Endodermal cell (in vitro differentiated cells): Measurements from ENCODE around the gene DAGLA. TPM values are rescaled to one million over a fixed set of nuclear protein-coding genes. Genes with fewer than 3 reads are reported as not detected.

Experiments
- DNase-seq: peaks from one replicate; pipeline ENCODE4 v3.0.0-alpha.2; 2017
- H3K27ac ChIP-seq: 2 replicates; pipeline ENCODE4 v1.5.1; 2013; ENCODE audit warnings: mild to moderate bottlenecking, low read depth, low read length, moderate library complexity
- H3K27me3 ChIP-seq: 2 replicates; pipeline ENCODE4 v1.6.1; 2013; ENCODE audit warnings: mild to moderate bottlenecking, low read length, moderate library complexity; ENCODE audit not compliant: insufficient read depth, control insufficient read depth, poor library complexity, severe bottlenecking
- H3K36me3 ChIP-seq: 2 replicates; pipeline ENCODE4 v1.7.0; 2013; ENCODE audit warnings: mild to moderate bottlenecking, low read length, moderate library complexity; ENCODE audit not compliant: control insufficient read depth, insufficient read depth
- H3K4me1 ChIP-seq: one replicate; pipeline ENCODE4 v1.7.0; 2013; ENCODE audit warnings: low read length; ENCODE audit not compliant: control insufficient read depth, insufficient read depth
- H3K4me3 ChIP-seq: 2 replicates; pipeline ENCODE4 v1.5.1; 2013; ENCODE audit warnings: mild to moderate bottlenecking, low read length, moderate library complexity
- H3K9ac ChIP-seq: 2 replicates; pipeline ENCODE4 v1.6.1; 2013; ENCODE audit warnings: mild to moderate bottlenecking, low read length, moderate library complexity; ENCODE audit not compliant: poor library complexity, severe bottlenecking; ENCODE audit errors: extremely low read depth
- H3K9me3 ChIP-seq: 2 replicates; pipeline ENCODE4 v1.6.1; 2013; ENCODE audit warnings: mild to moderate bottlenecking, low read length, moderate library complexity; ENCODE audit not compliant: control insufficient read depth
- H3K27ac Mint-ChIP-seq: 2 replicates; pipeline ENCODE4 v1.8.0; 2020; ENCODE audit warnings: mixed read lengths
- H3K27me3 Mint-ChIP-seq: 2 replicates; pipeline ENCODE4 v1.8.0; 2021; ENCODE audit warnings: mild to moderate bottlenecking, mixed read lengths; ENCODE audit not compliant: insufficient read depth
- H3K36me3 Mint-ChIP-seq: 2 replicates; pipeline ENCODE4 v1.8.0; 2020; ENCODE audit warnings: low read depth, mixed read lengths
- H3K4me1 Mint-ChIP-seq: 2 replicates; pipeline ENCODE4 v1.8.0; 2020; ENCODE audit warnings: mixed read lengths
- H3K4me3 Mint-ChIP-seq: 2 replicates; pipeline ENCODE4 v1.8.0; 2020; ENCODE audit warnings: mild to moderate bottlenecking, moderate library complexity, mixed read lengths
- H3K9me3 Mint-ChIP-seq: 2 replicates; pipeline ENCODE4 v1.8.0; 2020; ENCODE audit warnings: mild to moderate bottlenecking, mixed read lengths
- WGBS, 2 experiments: methylation state at CpG; one replicate each; pipeline versions ENCODE4 v1.1.5 to v1.1.7; 2013; ENCODE audit warnings: missing lambda C conversion rate in 2 of 2, mixed read lengths in 1 of 2; ENCODE audit not compliant: insufficient coverage in 1 of 2, insufficient read length in 1 of 2; 5-methylcytosine and 5-hydroxymethylcytosine counted together
- total RNA-seq, 2 donors: library from RNA; stranded (reverse); fragmentation: NEBNext Ultra II Directional in 1 of 2; extraction: Animal tissue kit (Norgen Biotek cat#: 25700) in 1 of 2; gene quantifications; 2 replicates in 1 of 2; 3 replicates in 1 of 2; pipeline ENCODE4 v1.2.1, GENCODE V29; 2021
- TF ChIP-seq, protein P1 (sequence below): fragments of 200-600 bp; sonication (generic); conservative IDR thresholded peaks from 2 replicates; pipeline ENCODE4 v1.5.0; 2021; ENCODE audit warnings: antibody characterized with exemption, mild to moderate bottlenecking

Gene DAGLA
- total RNA-seq, 2 donors from 2014 or later: 5.6 to 8.7 TPM

DNA sequence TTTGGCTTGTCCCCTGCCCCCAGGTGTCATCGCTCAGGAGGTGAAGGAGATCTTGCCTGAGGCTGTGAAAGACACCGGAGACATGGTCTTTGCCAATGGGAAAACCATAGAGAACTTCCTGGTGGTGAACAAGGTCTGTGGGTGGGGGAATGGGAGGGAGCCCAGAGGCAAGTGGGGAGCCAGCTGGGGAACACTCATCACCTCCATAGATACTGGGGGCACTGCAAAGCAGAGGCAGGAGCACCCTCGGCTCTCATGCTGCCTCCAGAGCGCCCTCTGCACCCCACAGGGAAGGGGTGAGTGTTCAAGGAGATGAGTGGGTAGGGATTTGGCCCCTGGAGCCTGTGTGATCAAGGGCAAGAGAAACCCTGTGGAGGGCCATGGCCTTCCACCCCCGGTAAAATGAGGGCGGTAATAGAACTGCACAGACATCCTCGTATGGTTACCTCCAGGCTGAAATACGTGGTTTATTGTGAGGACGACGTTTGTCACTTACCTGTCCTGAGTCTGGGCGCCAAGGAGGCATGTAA, 98.2 kb downstream of the DAGLA start:
- H3K4me3 ChIP-seq: no peak overlapping the region
- H3K27ac Mint-ChIP-seq: no peak overlapping the region
- no peak for DNase-seq
- 90 to 95% methylated on average over 7 to 11 of the region's 11 CpGs for WGBS, 2 experiments
- H3K4me3 Mint-ChIP-seq: no peak overlapping the region
- no peak overlapping the region for H3K27ac ChIP-seq
- H3K36me3 Mint-ChIP-seq: peaks cover 34% of the 10 kb centered on the region
- no peaks in the 10 kb centered on the region for H3K27me3 ChIP-seq
- H3K9ac ChIP-seq: no peak overlapping the region
- H3K27me3 Mint-ChIP-seq: no peaks in the 10 kb centered on the region
- H3K9me3 ChIP-seq: no peaks in the 10 kb centered on the region
- H3K36me3 ChIP-seq: peaks cover 19% of the 10 kb centered on the region
- H3K9me3 Mint-ChIP-seq: no peaks in the 10 kb centered on the region
- no peaks in the 10 kb centered on the region for H3K4me1 Mint-ChIP-seq
- TF ChIP-seq, protein P1, sequence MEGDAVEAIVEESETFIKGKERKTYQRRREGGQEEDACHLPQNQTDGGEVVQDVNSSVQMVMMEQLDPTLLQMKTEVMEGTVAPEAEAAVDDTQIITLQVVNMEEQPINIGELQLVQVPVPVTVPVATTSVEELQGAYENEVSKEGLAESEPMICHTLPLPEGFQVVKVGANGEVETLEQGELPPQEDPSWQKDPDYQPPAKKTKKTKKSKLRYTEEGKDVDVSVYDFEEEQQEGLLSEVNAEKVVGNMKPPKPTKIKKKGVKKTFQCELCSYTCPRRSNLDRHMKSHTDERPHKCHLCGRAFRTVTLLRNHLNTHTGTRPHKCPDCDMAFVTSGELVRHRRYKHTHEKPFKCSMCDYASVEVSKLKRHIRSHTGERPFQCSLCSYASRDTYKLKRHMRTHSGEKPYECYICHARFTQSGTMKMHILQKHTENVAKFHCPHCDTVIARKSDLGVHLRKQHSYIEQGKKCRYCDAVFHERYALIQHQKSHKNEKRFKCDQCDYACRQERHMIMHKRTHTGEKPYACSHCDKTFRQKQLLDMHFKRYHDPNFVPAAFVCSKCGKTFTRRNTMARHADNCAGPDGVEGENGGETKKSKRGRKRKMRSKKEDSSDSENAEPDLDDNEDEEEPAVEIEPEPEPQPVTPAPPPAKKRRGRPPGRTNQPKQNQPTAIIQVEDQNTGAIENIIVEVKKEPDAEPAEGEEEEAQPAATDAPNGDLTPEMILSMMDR: no peak
- H3K4me1 ChIP-seq: no peaks in the 10 kb centered on the region

DNA sequence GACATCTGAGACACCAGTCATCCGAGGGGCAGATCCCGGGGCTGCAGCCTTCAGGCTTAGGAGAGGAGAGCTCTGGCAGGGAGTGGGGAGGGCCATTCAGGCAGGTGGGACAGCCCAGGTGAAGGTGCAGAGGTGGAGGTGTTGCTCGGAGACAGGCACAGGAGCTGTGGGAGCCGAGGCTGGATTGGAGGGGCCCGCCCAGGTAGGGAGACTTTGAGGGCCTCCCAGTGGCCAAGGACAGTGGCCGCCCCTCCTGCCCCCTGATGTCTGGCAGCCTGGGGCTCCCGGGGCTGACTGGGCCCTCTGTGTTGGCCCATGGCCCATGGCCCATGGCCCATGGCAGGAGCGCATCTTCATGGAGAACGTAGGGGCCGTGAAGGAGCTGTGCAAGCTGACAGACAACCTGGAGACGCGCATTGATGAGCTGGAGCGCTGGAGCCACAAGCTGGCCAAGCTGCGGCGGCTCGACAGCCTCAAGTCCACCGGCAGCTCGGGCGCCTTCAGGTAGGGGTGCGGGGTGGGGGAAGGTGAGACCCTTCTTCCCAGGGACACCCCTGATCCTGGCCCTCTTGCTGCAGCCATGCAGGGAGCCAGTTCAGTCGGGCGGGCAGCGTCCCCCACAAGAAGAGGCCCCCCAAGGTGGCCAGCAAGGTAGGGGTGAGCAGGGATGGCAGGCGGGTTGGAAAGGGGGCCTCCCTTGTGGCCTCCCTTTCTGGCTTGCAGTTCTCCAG, 98.9 kb downstream of the DAGLA start:
- H3K36me3 Mint-ChIP-seq: peaks cover 34% of the 10 kb centered on the region
- DNase-seq: no peak
- peaks cover 20% of the 10 kb centered on the region for H3K36me3 ChIP-seq
- no peaks in the 10 kb centered on the region for H3K27me3 Mint-ChIP-seq
- H3K27ac ChIP-seq: no peak overlapping the region
- H3K4me3 Mint-ChIP-seq: no peak overlapping the region
- TF ChIP-seq, protein P1: no peak
- H3K4me3 ChIP-seq: no peak overlapping the region
- WGBS, 2 experiments: 96 to 98% methylated on average over 18 to 24 of the region's 24 CpGs
- H3K4me1 Mint-ChIP-seq: no peaks in the 10 kb centered on the region
- no peaks in the 10 kb centered on the region for H3K9me3 ChIP-seq
- no peaks in the 10 kb centered on the region for H3K27me3 ChIP-seq
- H3K4me1 ChIP-seq: no peaks in the 10 kb centered on the region
- no peak overlapping the region for H3K9ac ChIP-seq
- H3K27ac Mint-ChIP-seq: no peak overlapping the region
- no peaks in the 10 kb centered on the region for H3K9me3 Mint-ChIP-seq

DNA sequence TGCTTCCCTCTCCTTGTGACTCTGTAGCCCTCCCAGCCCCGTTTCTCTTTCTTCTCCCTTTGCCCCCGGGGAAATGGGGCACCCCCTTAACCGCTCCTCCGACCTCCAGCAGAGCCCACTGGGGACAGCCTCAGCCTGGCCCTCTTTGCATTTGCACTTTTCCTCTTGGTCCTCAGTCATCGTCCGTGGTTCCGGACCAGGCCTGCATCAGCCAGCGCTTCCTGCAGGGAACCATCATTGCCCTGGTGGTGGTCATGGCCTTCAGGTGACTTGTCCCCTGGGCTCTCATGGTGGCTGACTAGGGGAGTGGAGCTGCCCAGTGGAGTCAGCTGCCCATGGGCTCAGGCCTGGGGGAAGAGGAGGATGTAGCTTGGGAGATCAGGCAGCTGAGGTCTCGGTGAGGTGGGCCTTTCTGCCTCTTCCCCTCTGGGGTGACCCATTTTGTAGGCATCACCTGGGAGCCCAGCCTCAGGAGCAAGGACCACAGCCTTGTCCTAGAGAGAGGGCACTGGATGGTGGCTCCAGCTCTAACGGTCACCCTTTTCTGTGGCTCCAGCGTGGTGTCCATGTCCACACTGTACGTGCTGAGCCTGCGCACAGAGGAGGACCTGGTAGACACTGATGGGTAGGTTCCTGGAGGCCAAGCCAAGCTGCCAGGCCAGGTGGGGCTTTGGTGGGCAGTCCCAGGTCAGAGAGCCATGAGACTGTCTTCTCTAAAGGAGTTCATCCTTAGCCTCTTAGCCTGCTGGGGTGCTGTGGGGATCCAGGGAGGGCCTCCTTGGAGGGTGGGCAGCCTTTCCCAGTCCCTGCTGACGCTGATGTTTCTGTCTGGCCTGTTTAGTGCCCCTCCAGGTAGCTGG, 99.7 kb downstream of the DAGLA start:
- no peak overlapping the region for H3K4me3 Mint-ChIP-seq
- 89 to 92% methylated on average over 9 to 14 of the region's 14 CpGs for WGBS, 2 experiments
- Histone ChIP-seq H3K4me3 (no peak overlapping the region), H3K9ac (no peak overlapping the region), H3K36me3 (peaks cover 20% of the 10 kb centered on the region), H3K27ac (no peak overlapping the region), H3K9me3 (no peaks in the 10 kb centered on the region), H3K27me3 (no peaks in the 10 kb centered on the region), H3K4me1 (no peaks in the 10 kb centered on the region)
- peaks cover 40% of the 10 kb centered on the region for H3K36me3 Mint-ChIP-seq
- TF ChIP-seq, protein P1: no peak
- no peak for DNase-seq
- no peaks in the 10 kb centered on the region for H3K9me3 Mint-ChIP-seq
- H3K27ac Mint-ChIP-seq: no peak overlapping the region
- H3K4me1 Mint-ChIP-seq: no peaks in the 10 kb centered on the region
- no peaks in the 10 kb centered on the region for H3K27me3 Mint-ChIP-seq
